Measurements from ENCODE around the gene SAPCD1.

SAPCD1 gene

GRCh38 chr6:31744422-31744821 lies 18.0 kb upstream of the SAPCD1 start:
- H3K79me1 ChIP-seq (replicated peaks; ENCODE audit: low read length, poor library complexity, severe bottlenecking), result no peaks in the 10 kb centered on the region
- H4K91ac ChIP-seq (ENCODE audit: low read length), result no peak overlapping the region
- no peak overlapping the region for H2BK15ac ChIP-seq (ENCODE audit: low read depth, poor library complexity, severe bottlenecking)
- H3K18ac ChIP-seq (ENCODE audit: low read depth in 1 of 2, low read length in 2 of 2), result no peak overlapping the region
- no peaks in the 10 kb centered on the region for H3K9me3 ChIP-seq (ENCODE audit: control insufficient read depth, low read length)
- H3K9ac ChIP-seq (ENCODE audit: low read length), result no peak overlapping the region
- DNase-seq, result no peak
- no peak overlapping the region for H4K8ac ChIP-seq (ENCODE audit: low read length)
- no peak overlapping the region for H2BK12ac ChIP-seq (ENCODE audit: low read length in 2 of 2)
- H3K23ac ChIP-seq (ENCODE audit: low read length in 2 of 2), result no peak overlapping the region
- H3K4me2 ChIP-seq (ENCODE audit: low read length, poor library complexity, severe bottlenecking), result no peak overlapping the region
- H3K14ac ChIP-seq (ENCODE audit: low read length in 2 of 2), result no peak overlapping the region
- H3K4ac ChIP-seq (ENCODE audit: low read depth in 1 of 2, low read length in 2 of 2), result no peak overlapping the region
- H3K27ac ChIP-seq (ENCODE audit: low read length, poor library complexity, severe bottlenecking), result no peak overlapping the region
- H2BK5ac ChIP-seq (ENCODE audit: low read depth, low read length, poor library complexity, severe bottlenecking), result no peak overlapping the region
- H3K36me3 ChIP-seq (ENCODE audit: control insufficient read depth in 1 of 2, insufficient read depth in 2 of 2, low read depth in 1 of 2, low read length in 2 of 2), result peaks cover 0 to 43% of the 10 kb centered on the region in 2 experiments
- H2BK120ac ChIP-seq (ENCODE audit: low read depth, low read length), result no peak overlapping the region
- H2AFZ ChIP-seq (ENCODE audit: low read depth, low read length), result no peak overlapping the region
- H3K27me3 ChIP-seq (ENCODE audit: control insufficient read depth in 1 of 2, insufficient read depth in 1 of 2, low read length in 2 of 2), result no peaks in the 10 kb centered on the region
- no peak overlapping the region for H2AK5ac ChIP-seq (ENCODE audit: low read length, severe bottlenecking)
- peaks cover 8% of the 10 kb centered on the region for H3K4me1 ChIP-seq (ENCODE audit: control insufficient read depth, insufficient read depth, low read depth, low read length)
- no peak overlapping the region for H3K4me3 ChIP-seq (ENCODE audit: insufficient read depth in 1 of 2, low read depth in 1 of 2, low read length in 2 of 2)
- 77% methylated on average over 1 of the region's 1 CpG for WGBS

- H4K8ac ChIP-seq (ENCODE audit: low read length), result no peak overlapping the region
- no peak overlapping the region for H2AFZ ChIP-seq (ENCODE audit: low read depth, low read length)
- peaks cover 0 to 19% of the 10 kb centered on the region in 2 experiments for H3K36me3 ChIP-seq (ENCODE audit: control insufficient read depth in 1 of 2, insufficient read depth in 2 of 2, low read depth in 1 of 2, low read length in 2 of 2)
- H3K4me2 ChIP-seq (ENCODE audit: low read length, poor library complexity, severe bottlenecking), result no peak overlapping the region
- no peaks in the 10 kb centered on the region for H3K79me1 ChIP-seq (replicated peaks; ENCODE audit: low read length, poor library complexity, severe bottlenecking)
- H3K27ac ChIP-seq (ENCODE audit: low read length, poor library complexity, severe bottlenecking), result no peak overlapping the region
- no peak overlapping the region for H2BK5ac ChIP-seq (ENCODE audit: low read depth, low read length, poor library complexity, severe bottlenecking)
- peak overlapping the region in 1 of 2 experiments; percentile 31 for H2BK12ac ChIP-seq (ENCODE audit: low read length in 2 of 2)
- peak overlapping the region in 1 of 2 experiments; percentile 48 for H3K4ac ChIP-seq (ENCODE audit: low read depth in 1 of 2, low read length in 2 of 2)
- H3K9me3 ChIP-seq (ENCODE audit: control insufficient read depth, low read length), result no peaks in the 10 kb centered on the region
- no peaks in the 10 kb centered on the region for H3K27me3 ChIP-seq (ENCODE audit: control insufficient read depth in 1 of 2, insufficient read depth in 1 of 2, low read length in 2 of 2)
- no peak for DNase-seq
- peaks cover 7% of the 10 kb centered on the region for H3K4me1 ChIP-seq (ENCODE audit: control insufficient read depth, insufficient read depth, low read depth, low read length)
- no peak overlapping the region for H2AK5ac ChIP-seq (ENCODE audit: low read length, severe bottlenecking)
- H3K23ac ChIP-seq (ENCODE audit: low read length in 2 of 2), result peak overlapping the region in 1 of 2 experiments; percentile 34
- H3K14ac ChIP-seq (ENCODE audit: low read length in 2 of 2), result no peak overlapping the region
- WGBS, result 91% methylated on average over 5 of the region's 8 CpGs
- no peak overlapping the region for H2BK120ac ChIP-seq (ENCODE audit: low read depth, low read length)
- no peak overlapping the region for H3K9ac ChIP-seq (ENCODE audit: low read length)
- peak overlapping the region; percentile 25 to 39 for H3K18ac ChIP-seq (ENCODE audit: low read depth in 1 of 2, low read length in 2 of 2)
- no peak overlapping the region for H4K91ac ChIP-seq (ENCODE audit: low read length)
- no peak overlapping the region for H3K4me3 ChIP-seq (ENCODE audit: insufficient read depth in 1 of 2, low read depth in 1 of 2, low read length in 2 of 2)
- no peak overlapping the region for H2BK15ac ChIP-seq (ENCODE audit: low read depth, poor library complexity, severe bottlenecking)
Measured at GRCh38 chr6:31749301-31750036, 13.0 kb upstream of the SAPCD1 start.

DNA sequence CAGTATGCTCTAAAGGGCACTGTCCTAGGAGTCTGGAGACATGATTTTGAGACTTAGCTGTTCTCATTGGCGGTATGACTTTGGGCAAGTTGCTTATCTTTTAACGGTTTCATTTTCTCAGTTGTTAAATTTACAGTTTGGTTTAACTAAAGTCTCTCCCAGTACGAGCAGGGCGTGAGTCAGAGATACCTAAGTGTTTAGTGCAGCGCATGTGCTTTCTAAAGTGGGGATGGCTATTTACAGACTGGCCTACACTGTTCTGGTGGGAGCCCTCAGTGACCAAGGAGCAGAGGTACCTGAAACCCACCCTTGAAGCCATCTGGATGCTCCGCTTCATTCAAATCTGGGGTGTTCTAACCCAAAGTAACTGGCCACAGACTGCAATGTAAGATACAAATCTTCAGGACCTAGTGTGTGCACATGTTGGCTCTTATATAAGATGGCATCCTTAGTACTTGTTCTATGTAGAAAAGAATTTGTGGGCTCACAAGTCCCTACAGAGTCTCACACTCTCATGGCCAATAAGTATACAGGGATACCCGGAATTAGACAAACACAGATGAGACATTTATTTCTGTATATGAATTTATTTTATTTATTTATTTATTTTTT lies 11.9 kb upstream of the SAPCD1 start:
- no peak overlapping the region for H3K23ac ChIP-seq (ENCODE audit: low read length in 2 of 2)
- H3K36me3 ChIP-seq (ENCODE audit: control insufficient read depth in 1 of 2, insufficient read depth in 2 of 2, low read depth in 1 of 2, low read length in 2 of 2), result peaks cover 0 to 15% of the 10 kb centered on the region in 2 experiments
- no peak overlapping the region for H2AFZ ChIP-seq (ENCODE audit: low read depth, low read length)
- H4K8ac ChIP-seq (ENCODE audit: low read length), result no peak overlapping the region
- no peak overlapping the region for H2BK12ac ChIP-seq (ENCODE audit: low read length in 2 of 2)
- H2BK15ac ChIP-seq (ENCODE audit: low read depth, poor library complexity, severe bottlenecking), result no peak overlapping the region
- H3K4me1 ChIP-seq (ENCODE audit: control insufficient read depth, insufficient read depth, low read depth, low read length), result peaks cover 7% of the 10 kb centered on the region
- H3K9ac ChIP-seq (ENCODE audit: low read length), result no peak overlapping the region
- no peak overlapping the region for H3K4me3 ChIP-seq (ENCODE audit: insufficient read depth in 1 of 2, low read depth in 1 of 2, low read length in 2 of 2)
- no peak overlapping the region for H3K4me2 ChIP-seq (ENCODE audit: low read length, poor library complexity, severe bottlenecking)
- peak overlapping the region; percentile 71 for H3K27ac ChIP-seq (ENCODE audit: low read length, poor library complexity, severe bottlenecking)
- no peak overlapping the region for H2BK120ac ChIP-seq (ENCODE audit: low read depth, low read length)
- no peaks in the 10 kb centered on the region for H3K9me3 ChIP-seq (ENCODE audit: control insufficient read depth, low read length)
- H3K27me3 ChIP-seq (ENCODE audit: control insufficient read depth in 1 of 2, insufficient read depth in 1 of 2, low read length in 2 of 2), result no peaks in the 10 kb centered on the region
- no peak overlapping the region for H3K14ac ChIP-seq (ENCODE audit: low read length in 2 of 2)
- H3K18ac ChIP-seq (ENCODE audit: low read depth in 1 of 2, low read length in 2 of 2), result no peak overlapping the region
- no peaks in the 10 kb centered on the region for H3K79me1 ChIP-seq (replicated peaks; ENCODE audit: low read length, poor library complexity, severe bottlenecking)
- no peak overlapping the region for H3K4ac ChIP-seq (ENCODE audit: low read depth in 1 of 2, low read length in 2 of 2)
- WGBS, result 36% methylated on average over 6 of the region's 7 CpGs
- no peak overlapping the region for H2BK5ac ChIP-seq (ENCODE audit: low read depth, low read length, poor library complexity, severe bottlenecking)
- DNase-seq, result peak; percentile 87
- no peak overlapping the region for H4K91ac ChIP-seq (ENCODE audit: low read length)
- H2AK5ac ChIP-seq (ENCODE audit: low read length, severe bottlenecking), result no peak overlapping the region

DNA sequence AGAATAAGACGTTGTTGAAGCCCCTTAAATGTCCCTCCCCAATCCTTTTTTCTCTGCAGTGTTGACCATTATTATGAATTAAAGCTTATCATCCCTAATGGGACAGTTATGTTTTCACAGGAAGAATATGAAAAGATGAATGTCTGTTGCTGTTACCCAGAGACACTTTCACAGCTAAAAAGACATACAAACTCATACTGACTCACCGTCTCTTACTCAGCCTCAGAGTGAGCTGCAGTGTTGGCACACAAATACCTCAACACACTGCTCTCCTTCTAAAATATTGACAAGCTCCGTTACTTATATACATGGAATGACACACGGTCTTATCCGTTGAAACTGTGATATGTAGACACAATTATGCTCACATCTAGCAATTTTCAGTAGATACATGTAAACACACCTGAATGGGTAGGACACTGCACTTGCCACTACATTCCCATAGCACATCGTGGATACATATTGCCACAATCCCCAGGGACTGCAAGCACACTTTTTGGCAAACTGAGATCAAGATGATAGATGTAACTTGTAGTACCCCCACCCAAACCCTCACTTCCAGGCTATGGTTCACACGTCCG lies 9.6 kb upstream of the SAPCD1 start:
- no peak overlapping the region for H3K14ac ChIP-seq (ENCODE audit: low read length in 2 of 2)
- no peak overlapping the region for H2AK5ac ChIP-seq (ENCODE audit: low read length, severe bottlenecking)
- H3K27ac ChIP-seq (ENCODE audit: low read length, poor library complexity, severe bottlenecking), result no peak overlapping the region
- H2AFZ ChIP-seq (ENCODE audit: low read depth, low read length), result no peak overlapping the region
- H2BK15ac ChIP-seq (ENCODE audit: low read depth, poor library complexity, severe bottlenecking), result no peak overlapping the region
- no peaks in the 10 kb centered on the region for H3K79me1 ChIP-seq (replicated peaks; ENCODE audit: low read length, poor library complexity, severe bottlenecking)
- H2BK120ac ChIP-seq (ENCODE audit: low read depth, low read length), result no peak overlapping the region
- H3K4me2 ChIP-seq (ENCODE audit: low read length, poor library complexity, severe bottlenecking), result no peak overlapping the region
- no peak overlapping the region for H4K8ac ChIP-seq (ENCODE audit: low read length)
- H2BK5ac ChIP-seq (ENCODE audit: low read depth, low read length, poor library complexity, severe bottlenecking), result no peak overlapping the region
- no peak overlapping the region for H2BK12ac ChIP-seq (ENCODE audit: low read length in 2 of 2)
- no peak overlapping the region for H3K18ac ChIP-seq (ENCODE audit: low read depth in 1 of 2, low read length in 2 of 2)
- H3K4me3 ChIP-seq (ENCODE audit: insufficient read depth in 1 of 2, low read depth in 1 of 2, low read length in 2 of 2), result no peak overlapping the region
- H4K91ac ChIP-seq (ENCODE audit: low read length), result no peak overlapping the region
- no peak overlapping the region for H3K23ac ChIP-seq (ENCODE audit: low read length in 2 of 2)
- WGBS, result 52% methylated on average over 7 of the region's 8 CpGs
- peak overlapping the region in 1 of 2 experiments; percentile 40 for H3K4ac ChIP-seq (ENCODE audit: low read depth in 1 of 2, low read length in 2 of 2)
- no peaks in the 10 kb centered on the region for H3K9me3 ChIP-seq (ENCODE audit: control insufficient read depth, low read length)
- no peaks in the 10 kb centered on the region for H3K27me3 ChIP-seq (ENCODE audit: control insufficient read depth in 1 of 2, insufficient read depth in 1 of 2, low read length in 2 of 2)
- H3K36me3 ChIP-seq (ENCODE audit: control insufficient read depth in 1 of 2, insufficient read depth in 2 of 2, low read depth in 1 of 2, low read length in 2 of 2), result peaks cover 0 to 7% of the 10 kb centered on the region in 2 experiments
- peak; percentile 81 for DNase-seq
- peak overlapping the region; percentile 48 for H3K9ac ChIP-seq (ENCODE audit: low read length)
- peaks cover 4% of the 10 kb centered on the region for H3K4me1 ChIP-seq (ENCODE audit: control insufficient read depth, insufficient read depth, low read depth, low read length)
